HepG2 (cell line): ENCODE data around the gene TNFSF13. TPM values are rescaled to one million over a fixed set of nuclear protein-coding genes. Genes with fewer than 3 reads are reported as not detected.

Source experiments
- NR2F6 ChIP-seq, 2 experiments: IDR thresholded peaks; 2 replicates each; pipeline ENCODE4 v1.6.1; 2016; ENCODE audit warnings: antibody characterized with exemption in 1 of 2, mild to moderate bottlenecking in 1 of 2
- SNAI1 ChIP-seq: sonication (generic); formaldehyde crosslinking; IDR thresholded peaks from 2 replicates; pipeline ENCODE4 v1.5.0; 2020; ENCODE audit warnings: mild to moderate bottlenecking, missing genetic modification reagents, borderline replicate concordance
- SP1 ChIP-seq, 2 experiments: fragments of 450-650 bp in 1 of 2; sonication (generic) in 1 of 2; formaldehyde crosslinking in 1 of 2; IDR thresholded peaks; 2 replicates each; pipeline versions ENCODE4 v1.4.0 to v1.6.1; 2016 to 2020; ENCODE audit warnings: missing genetic modification reagents in 1 of 2
- ZNF792 ChIP-seq: IDR thresholded peaks from 2 replicates; pipeline ENCODE4 v1.6.1; 2016
- polyA plus RNA-seq, 8 experiments: library from polyadenylated mRNA; depleted of rRNA in 3 of 8; stranded (reverse) in 7 of 8; unstranded in 1 of 8; fragments of >200 nt; fragmentation: Illumina TruSeq in 4 of 8; extraction: Trizol in 4 of 8; gene quantifications; 2 replicates each; pipeline versions ENCODE4 v1.2.1 to v1.2.3, GENCODE V29; 2011 to 2016; ENCODE audit warnings: low read depth in 4 of 8, missing spikeins in 1 of 8, mixed read lengths in 1 of 8; ENCODE audit not compliant: insufficient read depth in 1 of 8
- total RNA-seq, 5 experiments: library from RNA; depleted of rRNA; stranded (reverse); fragments of >200 nt; fragmentation: Illumina TruSeq; extraction: Trizol; gene quantifications; 2 replicates each; pipeline ENCODE4 v1.2.3, GENCODE V29; 2016; ENCODE audit warnings: low read depth in 1 of 5
- TF ChIP-seq, protein P1 (sequence below): sonication (generic); formaldehyde crosslinking; IDR thresholded peaks from 2 replicates; pipeline ENCODE4 v1.4.0; 2020; ENCODE audit warnings: low read depth, mild to moderate bottlenecking, missing genetic modification reagents
- TF ChIP-seq, protein P2 (sequence below): sonication (generic); formaldehyde crosslinking; IDR thresholded peaks from 2 replicates; pipeline ENCODE4 v1.4.0; 2020; ENCODE audit warnings: missing genetic modification reagents
- TF ChIP-seq, protein P3 (sequence below): fragments of 450-650 bp; IDR thresholded peaks from 2 replicates; pipeline ENCODE4 v1.6.1; 2017; ENCODE audit warnings: mild to moderate bottlenecking
- TF ChIP-seq, protein P4 (sequence below): sonication (generic); formaldehyde crosslinking; IDR thresholded peaks from 2 replicates; pipeline ENCODE4 v1.4.0; 2020; ENCODE audit warnings: missing genetic modification reagents, borderline replicate concordance
- TF ChIP-seq, protein P5 (sequence below): sonication (generic); formaldehyde crosslinking; IDR thresholded peaks from 2 replicates; pipeline ENCODE4 v1.5.0; 2020; ENCODE audit warnings: missing genetic modification reagents, mild to moderate bottlenecking, borderline replicate concordance
- TF ChIP-seq, protein P6 (sequence below): sonication (generic); formaldehyde crosslinking; IDR thresholded peaks from 2 replicates; pipeline ENCODE4 v1.4.0; 2020; ENCODE audit warnings: missing genetic modification reagents, mild to moderate bottlenecking, borderline replicate concordance
- TF ChIP-seq, protein P7 (sequence below): sonication (generic); formaldehyde crosslinking; IDR thresholded peaks from 2 replicates; pipeline ENCODE4 v1.8.0; 2022; ENCODE audit warnings: low read depth, missing genetic modification reagents

TNFSF13 gene
- total and polyA plus RNA-seq, 2 of the 13 experiments (the other 11 are each of a cell fraction or from before 2014, with no cell fraction given), result 2.5 to 3.3 TPM

DNA sequence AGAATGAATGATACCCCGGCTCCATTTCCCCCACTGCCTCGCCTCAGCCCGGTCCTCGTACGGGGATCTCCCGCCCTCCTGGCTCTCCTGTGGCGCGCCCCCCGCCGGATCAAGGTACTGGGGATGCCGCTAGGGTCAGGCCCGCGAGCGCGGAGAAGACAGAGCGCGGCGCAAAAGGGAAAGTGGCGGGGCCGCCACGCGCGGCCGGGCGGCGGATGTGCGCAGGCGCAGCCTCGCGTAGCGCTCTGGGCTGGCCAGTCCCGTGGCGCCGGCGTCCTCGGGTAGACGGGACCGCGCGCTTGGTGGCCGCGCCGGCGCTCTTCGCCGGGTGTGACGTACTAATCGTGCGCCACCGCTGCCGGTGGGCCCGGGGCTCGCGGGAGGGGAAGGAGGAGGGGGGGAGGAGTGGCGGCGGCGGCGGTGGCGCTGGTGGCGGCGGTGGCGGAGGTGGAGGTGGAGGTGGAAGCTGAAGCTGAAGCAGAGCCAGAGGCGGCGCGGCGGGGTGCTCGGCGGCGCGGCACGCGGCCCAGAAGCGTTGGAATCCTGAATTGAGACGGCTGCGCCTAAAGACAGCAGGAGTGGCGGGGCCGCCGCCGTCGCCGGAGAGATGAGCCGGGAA lies 3.1 kb downstream of the TNFSF13 start, which contains the start of gene SENP3 (continued):
- TF ChIP-seq, protein P1, sequence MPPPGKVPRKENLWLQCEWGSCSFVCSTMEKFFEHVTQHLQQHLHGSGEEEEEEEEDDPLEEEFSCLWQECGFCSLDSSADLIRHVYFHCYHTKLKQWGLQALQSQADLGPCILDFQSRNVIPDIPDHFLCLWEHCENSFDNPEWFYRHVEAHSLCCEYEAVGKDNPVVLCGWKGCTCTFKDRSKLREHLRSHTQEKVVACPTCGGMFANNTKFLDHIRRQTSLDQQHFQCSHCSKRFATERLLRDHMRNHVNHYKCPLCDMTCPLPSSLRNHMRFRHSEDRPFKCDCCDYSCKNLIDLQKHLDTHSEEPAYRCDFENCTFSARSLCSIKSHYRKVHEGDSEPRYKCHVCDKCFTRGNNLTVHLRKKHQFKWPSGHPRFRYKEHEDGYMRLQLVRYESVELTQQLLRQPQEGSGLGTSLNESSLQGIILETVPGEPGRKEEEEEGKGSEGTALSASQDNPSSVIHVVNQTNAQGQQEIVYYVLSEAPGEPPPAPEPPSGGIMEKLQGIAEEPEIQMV (CRISPR knock-in tag), result peak; percentile 60; the same call in 1 of the 2 replicates
- TF ChIP-seq, protein P2, sequence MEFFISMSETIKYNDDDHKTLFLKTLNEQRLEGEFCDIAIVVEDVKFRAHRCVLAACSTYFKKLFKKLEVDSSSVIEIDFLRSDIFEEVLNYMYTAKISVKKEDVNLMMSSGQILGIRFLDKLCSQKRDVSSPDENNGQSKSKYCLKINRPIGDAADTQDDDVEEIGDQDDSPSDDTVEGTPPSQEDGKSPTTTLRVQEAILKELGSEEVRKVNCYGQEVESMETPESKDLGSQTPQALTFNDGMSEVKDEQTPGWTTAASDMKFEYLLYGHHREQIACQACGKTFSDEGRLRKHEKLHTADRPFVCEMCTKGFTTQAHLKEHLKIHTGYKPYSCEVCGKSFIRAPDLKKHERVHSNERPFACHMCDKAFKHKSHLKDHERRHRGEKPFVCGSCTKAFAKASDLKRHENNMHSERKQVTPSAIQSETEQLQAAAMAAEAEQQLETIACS (CRISPR knock-in tag), result peak; percentile 73; the same call in 1 of the 2 replicates
- TF ChIP-seq SP1 (IDR thresholded peaks at IDR 0.05) (no peak), SP1 (CRISPR knock-in tag; IDR thresholded peaks at IDR 0.05) (peak; percentile 21), SNAI1 (CRISPR knock-in tag) (0 out of 2 replicates have a peak, but pooled peaks have one; percentile 56), ZNF792 (CRISPR knock-in tag) (no peak), NR2F6 (IDR thresholded peaks at IDR 0.05) (no peak), NR2F6 (CRISPR knock-in tag; IDR thresholded peaks at IDR 0.05) (no peak)
- TF ChIP-seq, protein P3, sequence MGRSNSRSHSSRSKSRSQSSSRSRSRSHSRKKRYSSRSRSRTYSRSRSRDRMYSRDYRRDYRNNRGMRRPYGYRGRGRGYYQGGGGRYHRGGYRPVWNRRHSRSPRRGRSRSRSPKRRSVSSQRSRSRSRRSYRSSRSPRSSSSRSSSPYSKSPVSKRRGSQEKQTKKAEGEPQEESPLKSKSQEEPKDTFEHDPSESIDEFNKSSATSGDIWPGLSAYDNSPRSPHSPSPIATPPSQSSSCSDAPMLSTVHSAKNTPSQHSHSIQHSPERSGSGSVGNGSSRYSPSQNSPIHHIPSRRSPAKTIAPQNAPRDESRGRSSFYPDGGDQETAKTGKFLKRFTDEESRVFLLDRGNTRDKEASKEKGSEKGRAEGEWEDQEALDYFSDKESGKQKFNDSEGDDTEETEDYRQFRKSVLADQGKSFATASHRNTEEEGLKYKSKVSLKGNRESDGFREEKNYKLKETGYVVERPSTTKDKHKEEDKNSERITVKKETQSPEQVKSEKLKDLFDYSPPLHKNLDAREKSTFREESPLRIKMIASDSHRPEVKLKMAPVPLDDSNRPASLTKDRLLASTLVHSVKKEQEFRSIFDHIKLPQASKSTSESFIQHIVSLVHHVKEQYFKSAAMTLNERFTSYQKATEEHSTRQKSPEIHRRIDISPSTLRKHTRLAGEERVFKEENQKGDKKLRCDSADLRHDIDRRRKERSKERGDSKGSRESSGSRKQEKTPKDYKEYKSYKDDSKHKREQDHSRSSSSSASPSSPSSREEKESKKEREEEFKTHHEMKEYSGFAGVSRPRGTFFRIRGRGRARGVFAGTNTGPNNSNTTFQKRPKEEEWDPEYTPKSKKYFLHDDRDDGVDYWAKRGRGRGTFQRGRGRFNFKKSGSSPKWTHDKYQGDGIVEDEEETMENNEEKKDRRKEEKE, result no peak
- TF ChIP-seq, protein P4, sequence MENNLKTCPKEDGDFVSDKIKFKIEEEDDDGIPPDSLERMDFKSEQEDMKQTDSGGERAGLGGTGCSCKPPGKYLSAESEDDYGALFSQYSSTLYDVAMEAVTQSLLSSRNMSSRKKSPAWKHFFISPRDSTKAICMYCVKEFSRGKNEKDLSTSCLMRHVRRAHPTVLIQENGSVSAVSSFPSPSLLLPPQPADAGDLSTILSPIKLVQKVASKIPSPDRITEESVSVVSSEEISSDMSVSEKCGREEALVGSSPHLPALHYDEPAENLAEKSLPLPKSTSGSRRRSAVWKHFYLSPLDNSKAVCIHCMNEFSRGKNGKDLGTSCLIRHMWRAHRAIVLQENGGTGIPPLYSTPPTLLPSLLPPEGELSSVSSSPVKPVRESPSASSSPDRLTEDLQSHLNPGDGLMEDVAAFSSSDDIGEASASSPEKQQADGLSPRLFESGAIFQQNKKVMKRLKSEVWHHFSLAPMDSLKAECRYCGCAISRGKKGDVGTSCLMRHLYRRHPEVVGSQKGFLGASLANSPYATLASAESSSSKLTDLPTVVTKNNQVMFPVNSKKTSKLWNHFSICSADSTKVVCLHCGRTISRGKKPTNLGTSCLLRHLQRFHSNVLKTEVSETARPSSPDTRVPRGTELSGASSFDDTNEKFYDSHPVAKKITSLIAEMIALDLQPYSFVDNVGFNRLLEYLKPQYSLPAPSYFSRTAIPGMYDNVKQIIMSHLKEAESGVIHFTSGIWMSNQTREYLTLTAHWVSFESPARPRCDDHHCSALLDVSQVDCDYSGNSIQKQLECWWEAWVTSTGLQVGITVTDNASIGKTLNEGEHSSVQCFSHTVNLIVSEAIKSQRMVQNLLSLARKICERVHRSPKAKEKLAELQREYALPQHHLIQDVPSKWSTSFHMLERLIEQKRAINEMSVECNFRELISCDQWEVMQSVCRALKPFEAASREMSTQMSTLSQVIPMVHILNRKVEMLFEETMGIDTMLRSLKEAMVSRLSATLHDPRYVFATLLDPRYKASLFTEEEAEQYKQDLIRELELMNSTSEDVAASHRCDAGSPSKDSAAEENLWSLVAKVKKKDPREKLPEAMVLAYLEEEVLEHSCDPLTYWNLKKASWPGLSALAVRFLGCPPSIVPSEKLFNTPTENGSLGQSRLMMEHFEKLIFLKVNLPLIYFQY, result no peak
- TF ChIP-seq, protein P5, sequence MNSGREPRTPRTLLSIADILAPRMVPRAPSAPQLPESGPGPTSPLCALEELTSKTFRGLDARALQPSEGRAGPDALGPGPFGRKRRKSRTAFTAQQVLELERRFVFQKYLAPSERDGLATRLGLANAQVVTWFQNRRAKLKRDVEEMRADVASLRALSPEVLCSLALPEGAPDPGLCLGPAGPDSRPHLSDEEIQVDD (CRISPR knock-in tag), result 0 out of 2 replicates have a peak, but pooled peaks have one; percentile 26
- TF ChIP-seq, protein P6, sequence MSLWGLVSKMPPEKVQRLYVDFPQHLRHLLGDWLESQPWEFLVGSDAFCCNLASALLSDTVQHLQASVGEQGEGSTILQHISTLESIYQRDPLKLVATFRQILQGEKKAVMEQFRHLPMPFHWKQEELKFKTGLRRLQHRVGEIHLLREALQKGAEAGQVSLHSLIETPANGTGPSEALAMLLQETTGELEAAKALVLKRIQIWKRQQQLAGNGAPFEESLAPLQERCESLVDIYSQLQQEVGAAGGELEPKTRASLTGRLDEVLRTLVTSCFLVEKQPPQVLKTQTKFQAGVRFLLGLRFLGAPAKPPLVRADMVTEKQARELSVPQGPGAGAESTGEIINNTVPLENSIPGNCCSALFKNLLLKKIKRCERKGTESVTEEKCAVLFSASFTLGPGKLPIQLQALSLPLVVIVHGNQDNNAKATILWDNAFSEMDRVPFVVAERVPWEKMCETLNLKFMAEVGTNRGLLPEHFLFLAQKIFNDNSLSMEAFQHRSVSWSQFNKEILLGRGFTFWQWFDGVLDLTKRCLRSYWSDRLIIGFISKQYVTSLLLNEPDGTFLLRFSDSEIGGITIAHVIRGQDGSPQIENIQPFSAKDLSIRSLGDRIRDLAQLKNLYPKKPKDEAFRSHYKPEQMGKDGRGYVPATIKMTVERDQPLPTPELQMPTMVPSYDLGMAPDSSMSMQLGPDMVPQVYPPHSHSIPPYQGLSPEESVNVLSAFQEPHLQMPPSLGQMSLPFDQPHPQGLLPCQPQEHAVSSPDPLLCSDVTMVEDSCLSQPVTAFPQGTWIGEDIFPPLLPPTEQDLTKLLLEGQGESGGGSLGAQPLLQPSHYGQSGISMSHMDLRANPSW (CRISPR knock-in tag), result no peak
- TF ChIP-seq, protein P7, sequence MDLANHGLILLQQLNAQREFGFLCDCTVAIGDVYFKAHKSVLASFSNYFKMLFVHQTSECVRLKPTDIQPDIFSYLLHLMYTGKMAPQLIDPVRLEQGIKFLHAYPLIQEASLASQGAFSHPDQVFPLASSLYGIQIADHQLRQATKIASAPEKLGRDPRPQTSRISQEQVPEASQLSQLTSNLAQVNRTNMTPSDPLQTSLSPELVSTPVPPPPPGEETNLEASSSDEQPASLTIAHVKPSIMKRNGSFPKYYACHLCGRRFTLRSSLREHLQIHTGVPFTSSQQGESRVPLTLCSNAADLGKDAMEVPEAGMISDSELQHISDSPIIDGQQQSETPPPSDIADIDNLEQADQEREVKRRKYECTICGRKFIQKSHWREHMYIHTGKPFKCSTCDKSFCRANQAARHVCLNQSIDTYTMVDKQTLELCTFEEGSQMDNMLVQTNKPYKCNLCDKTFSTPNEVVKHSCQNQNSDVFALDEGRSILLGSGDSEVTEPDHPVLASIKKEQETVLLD (CRISPR knock-in tag), result peak; percentile 97
